Measurements from ENCODE around the gene PTPRN2.
"Not testable (repeated sequence)": the region's sequence is repeated elsewhere in the genome, so short reads cannot be mapped to it uniquely, and the experiment has no call there.

Gene PTPRN2

GRCh38 chr7:158258411-158259130, 329.1 kb downstream of the PTPRN2 start:
- no peaks in the 10 kb centered on the region for H3K36me3 Mint-ChIP-seq (ENCODE audit: insufficient read depth)

GRCh38 chr7:158257516-158258410, 329.9 kb downstream of the PTPRN2 start:
- no peak overlapping the region for H3K27ac Mint-ChIP-seq (ENCODE audit: low read depth)
- H3K36me3 Mint-ChIP-seq (ENCODE audit: insufficient read depth) = no peaks in the 10 kb centered on the region
- H3K4me1 Mint-ChIP-seq = no peaks in the 10 kb centered on the region
- H3K4me3 Mint-ChIP-seq = no peak overlapping the region
- DNase-seq (ENCODE audit: low spot score in 2 of 2) = no peak
- no peak for ATAC-seq (replicated peaks; ENCODE audit: extremely low read depth, poor library complexity, severe bottlenecking)
- H3K27me3 Mint-ChIP-seq = no peaks in the 10 kb centered on the region
- H3K9me3 Mint-ChIP-seq = no peaks in the 10 kb centered on the region

More at GRCh38 chr7:158258411-158259130, 329.1 kb downstream of the PTPRN2 start:
- H3K9me3 Mint-ChIP-seq = no peaks in the 10 kb centered on the region
- DNase-seq (ENCODE audit: low spot score in 2 of 2) (no peak), ATAC-seq (replicated peaks; ENCODE audit: extremely low read depth, poor library complexity, severe bottlenecking) (no peak)
- H3K27me3 Mint-ChIP-seq = no peaks in the 10 kb centered on the region
- H3K4me3 Mint-ChIP-seq = no peak overlapping the region
- H3K27ac Mint-ChIP-seq (ENCODE audit: low read depth) = no peak overlapping the region
- no peaks in the 10 kb centered on the region for H3K4me1 Mint-ChIP-seq

GRCh38 chr7:158257001-158257400, 330.6 kb downstream of the PTPRN2 start:
- Mint-ChIP-seq H3K9me3 (no peaks in the 10 kb centered on the region), H3K4me1 (no peaks in the 10 kb centered on the region)
- no peak for DNase-seq (ENCODE audit: low spot score in 2 of 2)

GRCh38 chr7:158256091-158256816, 331.4 kb downstream of the PTPRN2 start:
- Mint-ChIP-seq H3K9me3 (no peaks in the 10 kb centered on the region), H3K27me3 (no peaks in the 10 kb centered on the region), H3K36me3 (ENCODE audit: insufficient read depth) (no peaks in the 10 kb centered on the region), H3K27ac (ENCODE audit: low read depth) (no peak overlapping the region), H3K4me1 (no peaks in the 10 kb centered on the region), H3K4me3 (no peak overlapping the region)
- DNase-seq (ENCODE audit: low spot score in 2 of 2) (no peak), ATAC-seq (replicated peaks; ENCODE audit: extremely low read depth, poor library complexity, severe bottlenecking) (no peak)

More at GRCh38 chr7:158257001-158257400, 330.6 kb downstream of the PTPRN2 start:
- no peaks in the 10 kb centered on the region for H3K36me3 Mint-ChIP-seq (ENCODE audit: insufficient read depth)
- no peak overlapping the region for H3K4me3 Mint-ChIP-seq
- H3K27me3 Mint-ChIP-seq = no peaks in the 10 kb centered on the region
- H3K27ac Mint-ChIP-seq (ENCODE audit: low read depth) = no peak overlapping the region
- no peak for ATAC-seq (replicated peaks; ENCODE audit: extremely low read depth, poor library complexity, severe bottlenecking)

- Mint-ChIP-seq H3K27ac (ENCODE audit: low read depth) (no peak overlapping the region), H3K4me3 (no peak overlapping the region)
- no peak for ATAC-seq (replicated peaks; ENCODE audit: extremely low read depth, poor library complexity, severe bottlenecking)
Observed at GRCh38 chr7:158255558-158255957, 332.1 kb downstream of the PTPRN2 start.

GRCh38 chr7:158255156-158255555, 332.5 kb downstream of the PTPRN2 start:
- Mint-ChIP-seq H3K4me1 (no peaks in the 10 kb centered on the region), H3K27ac (ENCODE audit: low read depth) (no peak overlapping the region), H3K9me3 (no peaks in the 10 kb centered on the region), H3K27me3 (no peaks in the 10 kb centered on the region), H3K4me3 (no peak overlapping the region), H3K36me3 (ENCODE audit: insufficient read depth) (no peaks in the 10 kb centered on the region)
- no peak for ATAC-seq (replicated peaks; ENCODE audit: extremely low read depth, poor library complexity, severe bottlenecking)
- DNase-seq (ENCODE audit: low spot score in 2 of 2) = no peak

More at GRCh38 chr7:158255558-158255957, 332.1 kb downstream of the PTPRN2 start:
- Mint-ChIP-seq H3K27me3 (no peaks in the 10 kb centered on the region), H3K36me3 (ENCODE audit: insufficient read depth) (no peaks in the 10 kb centered on the region), H3K4me1 (no peaks in the 10 kb centered on the region), H3K9me3 (no peaks in the 10 kb centered on the region)
- DNase-seq (ENCODE audit: low spot score in 2 of 2) = no peak

- not testable (repeated sequence) for H3K36me3 Mint-ChIP-seq (ENCODE audit: insufficient read depth); H3K27ac Mint-ChIP-seq (ENCODE audit: low read depth); H3K9me3 Mint-ChIP-seq; DNase-seq (ENCODE audit: low spot score in 2 of 2); H3K4me1 Mint-ChIP-seq; H3K27me3 Mint-ChIP-seq; ATAC-seq (replicated peaks; ENCODE audit: extremely low read depth, poor library complexity, severe bottlenecking); H3K4me3 Mint-ChIP-seq
Observed at GRCh38 chr7:158253670-158254045, 334.0 kb downstream of the PTPRN2 start.

- H3K4me1 Mint-ChIP-seq = no peaks in the 10 kb centered on the region
- no peak overlapping the region for H3K4me3 Mint-ChIP-seq
- no peaks in the 10 kb centered on the region for H3K9me3 Mint-ChIP-seq
- DNase-seq (ENCODE audit: low spot score in 2 of 2) (no peak), ATAC-seq (replicated peaks; ENCODE audit: extremely low read depth, poor library complexity, severe bottlenecking) (no peak)
- no peaks in the 10 kb centered on the region for H3K27me3 Mint-ChIP-seq
- H3K36me3 Mint-ChIP-seq (ENCODE audit: insufficient read depth) = no peaks in the 10 kb centered on the region
- no peak overlapping the region for H3K27ac Mint-ChIP-seq (ENCODE audit: low read depth)
Observed at GRCh38 chr7:158252837-158253669, 334.6 kb downstream of the PTPRN2 start.

- no peaks in the 10 kb centered on the region for H3K9me3 Mint-ChIP-seq
- ATAC-seq (replicated peaks; ENCODE audit: extremely low read depth, poor library complexity, severe bottlenecking) (no peak), DNase-seq (ENCODE audit: low spot score in 2 of 2) (no peak)
- no peaks in the 10 kb centered on the region for H3K4me1 Mint-ChIP-seq
- no peak overlapping the region for H3K4me3 Mint-ChIP-seq
- H3K27ac Mint-ChIP-seq (ENCODE audit: low read depth) = no peak overlapping the region
- H3K36me3 Mint-ChIP-seq (ENCODE audit: insufficient read depth) = no peaks in the 10 kb centered on the region
- no peaks in the 10 kb centered on the region for H3K27me3 Mint-ChIP-seq
Observed at GRCh38 chr7:158252081-158252836, 335.4 kb downstream of the PTPRN2 start.

GRCh38 chr7:158251061-158251965, 336.3 kb downstream of the PTPRN2 start:
- no peaks in the 10 kb centered on the region for H3K9me3 Mint-ChIP-seq
- no peaks in the 10 kb centered on the region for H3K36me3 Mint-ChIP-seq (ENCODE audit: insufficient read depth)
- DNase-seq (ENCODE audit: low spot score in 2 of 2) (no peak), ATAC-seq (replicated peaks; ENCODE audit: extremely low read depth, poor library complexity, severe bottlenecking) (no peak)
- no peak overlapping the region for H3K27ac Mint-ChIP-seq (ENCODE audit: low read depth)
- no peaks in the 10 kb centered on the region for H3K27me3 Mint-ChIP-seq
- H3K4me1 Mint-ChIP-seq = no peaks in the 10 kb centered on the region
- no peak overlapping the region for H3K4me3 Mint-ChIP-seq

GRCh38 chr7:158249692-158250091, 337.9 kb downstream of the PTPRN2 start:
- Mint-ChIP-seq H3K27me3 (no peaks in the 10 kb centered on the region), H3K4me3 (no peak overlapping the region), H3K4me1 (no peaks in the 10 kb centered on the region), H3K36me3 (ENCODE audit: insufficient read depth) (no peaks in the 10 kb centered on the region), H3K27ac (ENCODE audit: low read depth) (no peak overlapping the region), H3K9me3 (no peaks in the 10 kb centered on the region)
- DNase-seq (ENCODE audit: low spot score in 2 of 2) (no peak), ATAC-seq (replicated peaks; ENCODE audit: extremely low read depth, poor library complexity, severe bottlenecking) (no peak)

Measured in central memory CD8-positive, alpha-beta T cell (primary cell).